Dermis microvascular lymphatic vessel endothelial cell (primary cell): ENCODE data around the gene TFE3. TPM values are rescaled to one million over a fixed set of nuclear protein-coding genes. Genes with fewer than 3 reads are reported as not detected.

Experiments
- DNase-seq, 2 donors: peaks; one replicate each; pipeline versions ENCODE4 v3.0.0 to v3.0.0-alpha.2; 2010; ENCODE audit warnings: low read depth in 2 of 2
- total RNA-seq: library from RNA; depleted of rRNA; stranded (reverse); fragments of >200 nt; gene quantifications from 2 replicates; pipeline ENCODE4 v1.2.1, GENCODE V29; 2014

The TFE3 gene, protein sequence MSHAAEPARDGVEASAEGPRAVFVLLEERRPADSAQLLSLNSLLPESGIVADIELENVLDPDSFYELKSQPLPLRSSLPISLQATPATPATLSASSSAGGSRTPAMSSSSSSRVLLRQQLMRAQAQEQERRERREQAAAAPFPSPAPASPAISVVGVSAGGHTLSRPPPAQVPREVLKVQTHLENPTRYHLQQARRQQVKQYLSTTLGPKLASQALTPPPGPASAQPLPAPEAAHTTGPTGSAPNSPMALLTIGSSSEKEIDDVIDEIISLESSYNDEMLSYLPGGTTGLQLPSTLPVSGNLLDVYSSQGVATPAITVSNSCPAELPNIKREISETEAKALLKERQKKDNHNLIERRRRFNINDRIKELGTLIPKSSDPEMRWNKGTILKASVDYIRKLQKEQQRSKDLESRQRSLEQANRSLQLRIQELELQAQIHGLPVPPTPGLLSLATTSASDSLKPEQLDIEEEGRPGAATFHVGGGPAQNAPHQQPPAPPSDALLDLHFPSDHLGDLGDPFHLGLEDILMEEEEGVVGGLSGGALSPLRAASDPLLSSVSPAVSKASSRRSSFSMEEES
- total RNA-seq = 9.5 and 15.6 TPM in 2 replicates

DNA sequence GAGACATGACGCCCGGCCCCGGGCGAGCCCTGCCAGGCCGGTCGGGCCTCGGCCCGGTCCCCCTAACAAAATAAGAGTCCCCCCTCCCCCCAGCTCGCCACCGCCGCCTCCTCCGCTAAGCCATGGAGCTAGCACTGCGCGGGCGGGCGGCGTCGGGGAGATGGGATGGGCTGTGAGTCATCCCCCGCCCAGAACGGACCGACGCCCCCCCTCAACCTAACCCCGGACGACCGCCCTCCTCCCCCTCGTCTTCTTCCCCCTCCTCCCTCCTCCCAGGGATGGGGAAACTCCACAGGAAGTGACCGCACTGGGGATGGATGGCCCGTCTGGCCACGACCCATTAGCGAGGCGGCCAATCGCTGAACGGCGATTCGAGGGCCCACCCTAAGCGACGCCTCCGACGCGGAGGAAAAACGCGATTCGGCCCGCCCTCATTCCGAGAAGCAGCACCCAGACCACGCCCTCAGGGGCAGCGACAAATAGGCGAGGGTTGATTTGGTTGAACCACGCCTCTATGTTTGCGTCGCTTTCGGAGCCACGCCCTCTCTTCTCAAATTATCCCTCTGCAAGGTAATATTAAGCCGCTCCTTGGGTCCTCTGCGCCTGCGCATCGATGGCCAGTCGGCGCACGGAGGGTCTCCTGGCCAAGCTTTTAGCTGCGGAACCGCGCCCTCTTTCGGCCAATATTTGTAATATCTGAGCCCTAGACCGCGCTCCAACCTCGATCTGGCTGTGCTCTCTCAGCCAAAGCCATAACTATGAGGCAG is at the start of gene TFE3:
TSS of gene TFE3 (minus strand) at position 138 of the 767 bp plus-strand sequence. CDS start at position 7, 131 bp downstream.
- DNase-seq = peak; percentile 97 to 98

DNA sequence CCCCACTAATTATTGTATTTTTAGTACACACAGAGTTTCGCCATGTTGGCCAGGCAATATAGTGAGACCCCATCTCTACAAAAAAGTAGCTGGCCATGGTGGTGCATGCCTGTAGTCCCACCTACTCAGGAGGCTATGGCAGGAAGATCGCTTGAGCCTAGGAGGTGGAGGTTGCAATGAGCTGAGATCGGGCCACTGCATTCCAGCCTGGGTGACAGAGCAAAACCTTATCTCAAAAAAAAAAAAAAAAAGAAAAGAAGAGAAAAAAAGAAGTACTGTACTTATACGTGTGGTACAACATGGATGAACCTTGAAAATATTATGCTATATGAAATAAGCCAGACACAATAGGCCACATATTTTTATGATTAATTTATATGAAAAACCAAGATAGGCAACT is 46.4 kb upstream of the TFE3 start:
- DNase-seq = no peak

DNA sequence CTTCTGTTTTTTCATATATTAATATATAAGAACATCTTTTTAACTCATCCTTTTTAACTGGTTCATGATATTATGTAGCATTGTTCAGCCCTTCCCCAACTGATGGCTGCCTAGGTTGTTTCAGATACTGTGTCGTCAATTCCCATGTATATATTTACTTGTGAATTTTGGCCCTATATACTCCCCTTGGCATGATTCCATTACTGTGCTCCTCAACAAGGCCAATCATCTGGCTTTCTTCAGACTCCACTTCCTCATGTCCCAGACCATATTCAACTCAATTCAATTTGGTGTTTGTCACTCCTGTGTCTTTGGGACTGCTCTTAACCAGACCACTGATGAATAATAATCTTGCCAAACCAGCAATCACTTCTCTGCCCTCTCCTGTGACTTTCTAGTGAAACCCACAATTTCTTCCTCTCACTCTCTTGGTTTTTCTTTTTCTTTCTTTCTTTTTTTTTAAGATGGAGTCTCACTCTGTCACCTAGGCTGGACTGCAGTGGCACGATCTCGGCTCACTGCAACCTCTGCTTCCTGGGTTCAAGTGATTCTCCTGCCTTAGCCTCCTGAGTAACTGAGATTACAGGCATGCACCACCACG is 39.2 kb upstream of the TFE3 start:
- no peak for DNase-seq

DNA sequence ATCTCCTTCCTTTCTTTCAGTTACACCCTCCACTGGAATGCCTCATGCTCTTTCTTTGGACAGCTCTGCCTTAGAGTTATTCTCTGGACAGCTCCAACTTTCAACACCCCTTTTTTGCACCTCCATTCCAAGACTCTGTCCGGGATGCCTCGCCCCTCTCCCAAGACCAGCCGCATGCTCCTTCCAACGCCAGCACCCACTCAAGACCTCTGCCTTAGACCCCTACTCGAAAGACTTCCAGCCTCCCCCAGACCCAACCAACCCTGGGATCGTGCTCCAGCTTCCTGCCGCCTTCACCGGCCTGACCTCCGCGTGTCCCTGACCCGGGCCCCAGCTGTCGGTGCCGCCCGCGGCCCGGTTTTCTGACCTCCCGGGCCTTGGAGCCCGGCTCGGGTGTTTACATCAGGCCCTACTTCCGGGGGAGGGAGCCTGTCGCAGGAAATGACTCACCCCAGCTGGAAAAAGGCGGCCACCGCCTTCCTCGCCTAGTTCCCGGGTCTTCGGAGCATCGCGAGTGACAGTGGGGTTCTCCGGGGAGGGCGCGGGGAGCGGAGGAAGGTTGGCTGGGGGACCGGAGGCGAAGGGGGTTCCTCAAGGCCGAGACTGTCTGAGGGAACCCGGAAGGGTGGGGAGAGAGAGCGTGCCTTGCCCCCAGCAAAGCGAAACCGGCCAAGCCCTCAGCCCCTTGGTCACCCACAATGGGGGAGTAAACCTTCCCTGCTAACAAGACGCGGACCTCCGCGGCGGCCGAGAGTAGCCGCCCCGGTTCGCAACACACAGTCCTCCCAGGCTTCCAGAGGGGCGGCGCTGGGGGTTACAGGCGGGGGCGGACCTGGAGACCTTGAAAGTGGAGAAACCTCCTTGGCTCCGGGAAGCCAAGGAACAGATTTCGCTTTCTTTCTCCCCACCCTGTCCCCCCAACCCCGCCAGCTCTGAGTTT is 36.6 kb upstream of the TFE3 start, which contains the start of gene WDR45:
TSS of gene WDR45 (minus strand) at position 399 of the 940 bp plus-strand sequence. CDS start 1,792 bp downstream, outside the sequence.
- DNase-seq = peak; percentile 50 to 73

DNA sequence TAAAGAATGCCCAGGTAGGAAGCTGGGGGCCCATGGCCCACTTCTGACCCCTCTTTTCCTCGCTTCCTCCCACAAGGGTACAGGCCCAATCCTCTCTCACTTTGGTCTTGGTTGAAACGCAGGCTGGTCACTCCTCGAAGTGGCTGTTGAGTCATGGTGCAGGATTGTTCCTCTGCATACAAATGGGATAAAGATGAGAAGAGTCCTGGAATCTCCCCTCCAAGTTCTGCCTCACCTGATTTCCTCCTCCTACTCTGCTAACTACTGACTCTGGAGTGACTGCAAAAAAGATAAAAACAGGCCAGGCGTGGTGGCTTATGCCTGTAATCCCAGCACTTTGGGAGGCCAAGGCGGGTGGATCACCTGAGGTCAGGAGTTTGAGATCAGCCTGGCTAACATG is 34.8 kb upstream of the TFE3 start:
- no peak for DNase-seq

DNA sequence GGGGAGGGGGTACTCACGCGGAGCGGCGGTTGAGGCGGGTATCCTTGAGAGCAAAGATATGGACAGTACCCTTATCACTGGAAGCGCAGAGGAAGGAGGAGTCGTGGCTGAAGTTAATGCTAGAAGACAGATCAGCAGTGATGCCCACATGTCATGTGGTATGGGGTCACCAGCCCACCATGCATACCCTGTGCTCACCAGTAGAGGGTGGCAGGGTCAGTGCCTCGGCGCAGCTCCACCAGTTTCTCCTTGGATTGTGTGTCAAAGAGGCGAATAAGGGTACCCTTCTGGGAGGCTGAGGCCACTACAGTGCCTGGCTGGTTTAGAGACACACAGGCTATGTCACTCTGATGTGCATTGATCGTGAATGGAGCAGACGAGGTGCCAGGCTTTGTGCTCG is 32.2 kb upstream of the TFE3 start:
- DNase-seq = no peak

DNA sequence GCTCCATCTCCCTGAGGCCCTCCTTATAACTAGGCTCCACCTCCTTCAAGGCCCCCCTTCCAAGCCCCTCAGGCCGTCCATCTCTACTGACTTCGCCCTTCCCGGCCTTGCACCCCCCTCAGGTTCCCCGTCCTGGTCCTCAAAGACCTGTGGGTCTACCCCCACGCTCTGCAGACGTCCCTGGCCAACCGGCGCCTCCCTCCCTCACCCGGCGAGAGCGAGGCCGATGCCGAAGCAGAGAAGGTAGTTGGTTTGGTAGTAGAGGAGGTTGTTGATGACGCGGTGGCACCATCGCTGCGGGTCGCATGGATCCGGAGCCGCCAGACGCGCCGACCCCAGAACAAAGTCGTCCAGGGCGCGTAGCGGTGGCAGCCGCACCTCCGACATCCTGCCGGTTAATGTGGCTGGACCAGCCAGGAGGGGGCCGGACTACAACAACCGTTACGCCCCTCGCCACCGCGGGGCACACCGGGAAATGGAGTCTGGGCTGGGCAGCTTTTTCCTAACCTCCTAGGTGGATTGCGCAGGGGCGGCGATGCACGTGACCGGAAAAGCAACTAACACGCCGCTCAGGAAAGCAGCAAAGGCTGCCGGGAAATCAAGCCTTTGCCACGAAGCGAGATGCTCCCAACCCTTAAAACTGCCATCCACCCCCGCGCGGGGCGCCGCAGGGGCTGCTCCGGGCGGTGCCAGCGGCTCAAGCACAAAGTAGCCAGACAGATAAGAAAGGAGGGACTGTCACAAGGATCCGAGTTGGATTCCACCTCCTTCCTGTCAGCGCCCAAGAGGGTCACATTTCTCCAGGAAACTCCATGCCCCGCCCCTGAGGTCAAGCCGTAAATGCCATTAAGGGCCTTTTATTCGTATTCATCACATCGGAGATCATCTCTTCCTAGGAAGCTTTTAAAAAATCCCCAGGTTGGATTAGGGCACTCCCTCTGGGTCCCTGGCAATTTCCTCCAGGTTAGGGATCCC is 30.7 kb upstream of the TFE3 start, which contains the start of gene PRAF2:
TSS of gene PRAF2 (minus strand) at position 402 of the 975 bp plus-strand sequence. CDS start at position 387, 15 bp downstream.
- DNase-seq = peak; percentile 78 to 91

DNA sequence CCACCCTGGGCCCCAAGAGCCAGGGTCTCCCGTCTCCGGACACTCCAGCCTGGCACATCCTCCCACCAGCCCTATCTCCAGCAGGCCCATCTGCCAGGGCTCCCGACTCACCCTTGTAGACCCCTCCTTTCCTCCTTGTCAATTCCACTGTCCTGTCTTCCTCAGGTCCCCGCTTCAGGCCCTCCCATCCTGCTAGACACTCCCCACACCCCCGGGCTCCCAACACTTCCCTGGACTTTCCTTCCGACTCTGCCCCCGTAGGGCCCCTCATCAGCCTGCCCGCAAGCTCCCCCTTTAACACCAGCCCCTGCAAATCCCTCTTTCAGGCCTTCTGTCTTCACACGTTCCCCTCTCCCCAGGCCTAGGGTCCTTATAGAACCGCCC is 29.5 kb upstream of the TFE3 start:
- DNase-seq = no peak

DNA sequence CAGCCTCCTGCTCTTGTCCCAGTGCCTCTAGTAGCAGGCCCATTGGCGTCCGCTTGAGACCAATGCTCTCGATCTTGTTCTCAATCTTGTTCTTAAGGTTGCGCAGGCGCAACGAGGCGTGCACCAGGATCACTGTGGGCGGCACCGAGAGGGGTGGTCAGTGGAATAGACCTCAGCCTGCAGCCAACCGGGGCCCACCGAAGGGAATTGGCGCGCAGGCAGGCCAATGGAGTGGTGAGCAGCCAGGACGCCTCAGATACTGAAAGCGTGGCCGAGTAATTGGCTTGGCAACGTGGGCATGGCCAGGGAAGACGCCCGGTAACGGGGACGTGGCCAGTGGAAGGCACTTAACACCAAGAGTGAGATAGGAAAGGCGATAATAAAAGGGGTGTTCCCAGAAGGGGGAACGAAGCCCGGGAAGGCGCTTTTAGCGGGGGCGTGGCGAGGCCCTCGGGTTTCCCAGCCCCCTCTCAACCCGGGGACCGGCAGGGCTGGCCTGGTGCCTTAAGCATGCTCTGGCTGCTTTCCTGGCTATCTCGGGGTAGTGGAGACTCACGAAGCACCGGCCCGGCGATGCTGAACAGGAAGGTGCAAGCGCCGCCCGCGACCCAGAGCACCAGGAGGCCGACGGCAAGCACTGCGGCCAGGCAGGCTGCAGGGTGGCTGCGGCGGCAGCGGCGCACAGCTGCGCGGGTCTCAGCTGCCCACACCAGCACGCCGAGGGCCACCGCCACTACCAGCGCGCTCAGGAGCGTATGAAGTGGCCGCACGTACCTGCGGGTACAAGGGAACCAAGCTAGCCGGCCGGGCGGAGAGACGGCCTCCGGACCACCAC is 28.9 kb upstream of the TFE3 start:
- no peak for DNase-seq

DNA sequence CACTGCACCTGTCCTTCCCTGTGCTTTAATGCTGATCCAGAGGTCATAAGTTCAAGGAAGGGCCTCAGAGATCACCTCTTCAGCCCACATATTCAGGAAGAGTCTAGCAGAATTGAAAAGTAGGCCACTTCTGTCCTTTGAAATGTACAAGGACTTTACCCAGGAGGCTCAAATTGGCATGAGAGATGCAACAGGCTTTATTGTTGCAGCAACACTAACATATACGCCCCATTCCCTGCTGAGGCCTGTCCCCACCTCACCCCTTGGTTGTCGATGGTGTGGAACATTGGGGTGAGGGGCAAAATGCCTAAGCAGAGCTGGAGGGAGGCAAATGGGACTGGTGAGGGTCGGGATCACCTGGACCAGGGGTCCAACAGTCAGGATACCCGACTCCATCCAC is 27.8 kb upstream of the TFE3 start:
- no peak for DNase-seq

DNA sequence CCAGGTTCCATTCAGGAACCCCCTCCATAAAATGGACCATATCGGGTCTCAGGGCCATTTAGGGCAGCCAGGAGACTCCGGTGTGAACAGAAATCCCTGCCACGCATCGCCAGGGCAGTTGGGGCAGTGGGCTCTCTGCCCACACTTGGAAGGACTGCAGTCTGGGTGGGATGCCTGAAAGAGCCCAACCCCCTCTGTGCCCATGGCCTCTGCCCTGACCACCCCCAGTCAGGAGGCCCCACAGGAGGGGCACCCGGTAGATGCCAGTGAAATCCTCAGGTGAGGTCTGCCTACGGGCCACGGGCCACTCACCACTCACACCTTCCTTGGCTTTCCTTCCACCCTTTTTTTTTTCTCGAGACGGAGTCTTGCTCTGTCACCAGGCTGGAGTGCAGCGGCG is 25.9 kb upstream of the TFE3 start:
- no peak for DNase-seq

DNA sequence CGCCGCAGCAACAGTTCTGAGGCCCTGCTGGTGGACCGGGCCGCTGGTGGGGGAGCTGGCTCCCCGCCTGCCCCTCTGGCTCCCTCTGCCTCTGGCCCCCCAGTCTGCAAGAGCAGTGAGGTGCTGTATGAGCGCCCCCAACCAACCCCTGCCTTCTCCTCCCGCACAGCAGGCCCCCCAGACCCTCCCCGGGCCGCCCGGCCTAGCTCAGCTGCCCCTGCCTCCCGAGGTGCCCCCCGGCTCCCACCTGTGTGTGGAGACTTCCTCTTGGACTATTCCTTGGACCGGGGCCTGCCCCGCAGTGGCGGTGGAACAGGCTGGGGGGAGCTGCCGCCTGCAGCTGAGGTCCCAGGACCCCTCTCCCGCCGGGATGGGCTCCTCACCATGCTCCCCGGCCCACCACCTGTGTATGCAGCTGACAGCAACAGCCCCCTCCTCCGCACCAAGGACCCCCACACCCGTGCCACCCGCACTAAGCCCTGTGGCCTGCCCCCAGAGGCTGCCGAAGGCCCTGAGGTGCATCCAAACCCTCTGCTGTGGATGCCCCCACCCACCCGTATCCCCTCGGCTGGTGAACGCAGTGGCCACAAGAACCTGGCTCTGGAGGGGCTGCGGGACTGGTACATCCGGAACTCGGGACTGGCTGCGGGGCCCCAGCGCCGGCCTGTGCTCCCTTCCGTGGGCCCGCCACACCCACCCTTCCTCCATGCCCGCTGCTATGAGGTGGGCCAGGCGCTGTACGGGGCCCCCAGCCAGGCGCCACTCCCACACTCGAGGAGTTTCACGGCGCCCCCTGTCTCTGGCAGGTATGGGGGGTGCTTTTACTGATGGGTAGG is 24.3 kb upstream of the TFE3 start:
- no peak for DNase-seq

DNA sequence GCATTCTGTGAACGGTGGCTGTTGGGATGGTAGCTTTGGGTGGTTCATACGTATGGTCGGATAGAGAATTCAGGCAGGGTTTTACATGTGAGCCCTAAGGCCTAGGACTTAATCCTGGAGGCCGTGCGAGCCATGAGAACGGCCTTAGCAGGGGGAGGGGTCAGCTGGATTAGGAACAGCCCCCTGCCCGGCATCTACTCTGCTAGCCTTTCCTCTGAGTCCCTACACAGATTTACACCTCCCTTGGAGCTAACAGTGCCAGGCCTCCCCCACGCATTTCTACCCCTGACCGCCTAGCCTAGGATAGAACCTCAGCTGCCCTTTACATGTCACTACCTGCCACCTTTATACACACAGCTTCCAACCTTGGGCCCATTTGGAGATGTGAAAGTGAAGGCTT is 23.5 kb upstream of the TFE3 start:
- no peak for DNase-seq

DNA sequence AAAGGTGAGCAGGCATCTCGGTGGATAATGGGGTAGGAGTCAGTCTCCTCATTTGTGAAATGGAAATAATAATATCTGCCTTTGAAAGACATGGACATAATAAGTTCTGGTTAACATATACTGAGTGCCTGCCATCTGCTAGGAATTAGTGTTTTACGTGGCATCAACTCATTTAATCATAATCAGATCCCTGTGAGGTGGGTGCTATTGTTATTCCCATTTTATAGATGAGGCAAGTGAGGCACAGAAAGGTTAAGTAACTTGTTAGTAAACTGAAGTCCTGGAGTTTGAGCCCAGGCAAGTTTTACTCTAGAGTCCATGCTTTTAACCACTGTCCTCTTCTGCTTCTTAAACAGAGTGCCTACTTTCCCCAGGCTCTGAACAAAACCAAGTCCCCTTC is 23.1 kb upstream of the TFE3 start:
- no peak for DNase-seq

DNA sequence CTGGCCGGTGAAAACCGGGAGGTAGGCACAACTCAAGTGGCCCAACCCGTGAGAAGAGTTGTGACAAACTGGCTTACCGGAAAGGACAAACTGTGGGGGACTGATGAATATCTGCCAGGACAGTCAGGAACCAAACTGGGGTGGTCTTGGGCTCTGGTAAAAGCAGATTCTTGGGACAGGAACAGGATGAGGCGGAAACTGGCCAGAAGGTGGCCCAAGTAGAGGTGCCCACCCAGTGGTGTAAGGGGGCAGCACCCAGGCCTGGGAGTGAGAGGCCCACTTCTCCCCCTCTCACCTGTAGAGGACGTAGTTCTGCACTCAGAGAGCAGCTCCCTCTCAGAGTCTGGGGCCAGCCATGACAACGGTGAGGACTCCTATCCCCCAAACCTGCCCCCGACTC is 21.6 kb upstream of the TFE3 start:
- no peak for DNase-seq

DNA sequence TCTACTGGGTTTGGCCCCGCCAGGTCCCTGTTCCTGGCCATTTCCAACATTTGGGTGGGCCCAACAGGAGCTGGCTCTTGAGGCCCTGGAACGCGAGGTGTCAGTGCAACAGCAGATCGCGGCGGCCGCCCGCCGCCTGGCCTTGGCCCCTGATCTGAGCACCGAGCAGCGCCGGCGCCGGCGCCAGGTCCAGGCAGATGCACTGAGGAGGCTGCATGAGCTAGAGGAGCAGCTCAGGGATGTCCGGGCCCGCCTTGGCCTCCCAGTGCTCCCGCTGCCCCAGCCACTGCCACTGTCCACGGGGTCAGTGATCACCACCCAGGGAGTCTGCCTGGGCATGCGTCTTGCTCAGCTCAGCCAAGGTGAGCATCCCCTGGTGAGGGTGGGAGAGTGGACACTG is 21.1 kb upstream of the TFE3 start:
- DNase-seq = no peak

DNA sequence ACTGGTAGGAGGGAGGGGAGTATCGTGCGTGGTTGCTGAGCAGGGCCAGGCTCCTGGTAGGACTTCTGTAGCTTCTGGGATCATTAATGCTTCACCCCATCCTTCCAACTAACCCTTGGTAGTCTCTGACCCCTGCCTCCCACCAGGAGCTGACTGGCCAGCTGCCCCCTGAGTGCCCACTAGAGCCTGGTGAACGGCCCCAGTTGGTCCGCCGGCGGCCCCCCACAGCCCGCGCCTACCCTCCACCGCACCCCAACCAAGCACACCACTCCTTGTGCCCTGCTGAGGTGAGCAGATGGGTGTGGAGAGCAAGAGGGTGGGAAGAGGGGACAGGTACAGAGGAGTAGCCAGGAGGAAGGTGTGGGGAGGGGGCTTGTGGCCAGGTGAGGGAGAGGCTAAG is 20.6 kb upstream of the TFE3 start:
- DNase-seq = no peak

DNA sequence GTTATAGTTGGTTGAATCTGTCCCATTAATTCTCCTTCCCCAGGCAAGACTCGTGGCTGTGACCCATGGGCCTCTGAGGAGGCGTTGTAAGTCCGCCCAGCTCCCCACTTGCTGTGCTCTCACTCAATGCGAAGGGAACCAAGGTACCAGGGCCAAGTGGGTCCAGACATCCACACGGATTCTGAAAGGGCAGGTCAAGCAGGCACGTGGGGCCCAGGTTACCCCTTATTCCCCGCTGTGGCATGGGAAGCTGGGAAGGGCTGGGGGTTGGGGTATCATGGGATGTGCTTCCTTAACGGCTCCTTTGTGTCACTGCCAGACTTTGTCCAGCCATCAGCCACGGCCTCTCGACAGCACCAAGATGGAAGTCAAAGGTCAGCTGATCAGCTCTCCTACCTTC is 18.8 kb upstream of the TFE3 start:
- DNase-seq = no peak
